Measurements from ENCODE around the gene SLC7A1.

GRCh38 chr13:29510651-29511084, 84.8 kb downstream of the SLC7A1 start:
- TF ChIP-seq, protein P1, sequence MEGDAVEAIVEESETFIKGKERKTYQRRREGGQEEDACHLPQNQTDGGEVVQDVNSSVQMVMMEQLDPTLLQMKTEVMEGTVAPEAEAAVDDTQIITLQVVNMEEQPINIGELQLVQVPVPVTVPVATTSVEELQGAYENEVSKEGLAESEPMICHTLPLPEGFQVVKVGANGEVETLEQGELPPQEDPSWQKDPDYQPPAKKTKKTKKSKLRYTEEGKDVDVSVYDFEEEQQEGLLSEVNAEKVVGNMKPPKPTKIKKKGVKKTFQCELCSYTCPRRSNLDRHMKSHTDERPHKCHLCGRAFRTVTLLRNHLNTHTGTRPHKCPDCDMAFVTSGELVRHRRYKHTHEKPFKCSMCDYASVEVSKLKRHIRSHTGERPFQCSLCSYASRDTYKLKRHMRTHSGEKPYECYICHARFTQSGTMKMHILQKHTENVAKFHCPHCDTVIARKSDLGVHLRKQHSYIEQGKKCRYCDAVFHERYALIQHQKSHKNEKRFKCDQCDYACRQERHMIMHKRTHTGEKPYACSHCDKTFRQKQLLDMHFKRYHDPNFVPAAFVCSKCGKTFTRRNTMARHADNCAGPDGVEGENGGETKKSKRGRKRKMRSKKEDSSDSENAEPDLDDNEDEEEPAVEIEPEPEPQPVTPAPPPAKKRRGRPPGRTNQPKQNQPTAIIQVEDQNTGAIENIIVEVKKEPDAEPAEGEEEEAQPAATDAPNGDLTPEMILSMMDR (IDR thresholded peaks at IDR 0.05; ENCODE audit: low read depth, low read length, poor library complexity, severe bottlenecking): no peak
- TF ChIP-seq EZH2phosphoT487 (IDR thresholded peaks at IDR 0.05; ENCODE audit: borderline replicate concordance, low read length): no peak

All from DOHH2 (cell line).